Naive B cell (primary cell): Measurements from ENCODE around the gene PATJ. TPM values are rescaled to one million over a fixed set of nuclear protein-coding genes. Genes with fewer than 3 reads are reported as not detected.
A peak's percentile ranks its signal among the peaks of the same experiment; 100 is the strongest.
"Not testable (repeated sequence)": the region's sequence is repeated elsewhere in the genome, so short reads cannot be mapped to it uniquely, and the experiment has no call there.

Experiments used
- ATAC-seq, 2 donors: fragments of 150-1000 bp; cut with Tn5 transposase; 2 replicates each; pipeline ENCODE4 v1.10.0; 2021; ENCODE audit warnings: low read depth in 2 of 2, mild to moderate bottlenecking in 2 of 2, moderate library complexity in 2 of 2
- DNase-seq: peaks from one replicate; pipeline ENCODE4 v3.0.0; 2022
- H3K27ac Mint-ChIP-seq, 6 donors: one replicate each; pipeline ENCODE4 v1.8.0; 2020 to 2022; ENCODE audit warnings: mild to moderate bottlenecking in 6 of 6, mixed read lengths in 6 of 6, moderate library complexity in 5 of 6, inconsistent platforms in 2 of 6
- H3K27me3 Mint-ChIP-seq, 3 donors: one replicate each; pipeline ENCODE4 v1.8.0; 2021 to 2022; ENCODE audit warnings: mixed read lengths in 3 of 3, mild to moderate bottlenecking in 1 of 3
- H3K36me3 Mint-ChIP-seq, 2 donors: one replicate each; pipeline ENCODE4 v1.8.0; 2020 to 2022; ENCODE audit warnings: mixed read lengths in 2 of 2, inconsistent platforms in 1 of 2, mild to moderate bottlenecking in 1 of 2
- H3K4me1 Mint-ChIP-seq, 3 donors: one replicate each; pipeline ENCODE4 v1.8.0; 2020 to 2022; ENCODE audit warnings: mixed read lengths in 3 of 3, inconsistent platforms in 1 of 3, mild to moderate bottlenecking in 1 of 3, moderate library complexity in 1 of 3
- H3K4me3 Mint-ChIP-seq, 8 donors: one replicate each; pipeline ENCODE4 v1.8.0; 2020 to 2022; ENCODE audit warnings: mild to moderate bottlenecking in 8 of 8, mixed read lengths in 8 of 8, moderate library complexity in 8 of 8, inconsistent platforms in 2 of 8
- H3K9me3 Mint-ChIP-seq, 7 donors: one replicate each; pipeline ENCODE4 v1.8.0; 2020 to 2022; ENCODE audit warnings: mixed read lengths in 7 of 7, mild to moderate bottlenecking in 5 of 7, inconsistent platforms in 2 of 7, moderate library complexity in 1 of 7
- polyA plus RNA-seq, 6 donors: library from polyadenylated mRNA; unstranded; fragments of 300-500 nt; fragmentation: Illumina TruSeq; gene quantifications; one replicate each; pipeline ENCODE4 v1.2.3, GENCODE V29; 2021; ENCODE audit warnings: low read depth in 6 of 6

Gene PATJ
- polyA plus RNA-seq, 6 donors from 2014 or later: 5.5 to 18.9 (median 11.0) TPM

DNA sequence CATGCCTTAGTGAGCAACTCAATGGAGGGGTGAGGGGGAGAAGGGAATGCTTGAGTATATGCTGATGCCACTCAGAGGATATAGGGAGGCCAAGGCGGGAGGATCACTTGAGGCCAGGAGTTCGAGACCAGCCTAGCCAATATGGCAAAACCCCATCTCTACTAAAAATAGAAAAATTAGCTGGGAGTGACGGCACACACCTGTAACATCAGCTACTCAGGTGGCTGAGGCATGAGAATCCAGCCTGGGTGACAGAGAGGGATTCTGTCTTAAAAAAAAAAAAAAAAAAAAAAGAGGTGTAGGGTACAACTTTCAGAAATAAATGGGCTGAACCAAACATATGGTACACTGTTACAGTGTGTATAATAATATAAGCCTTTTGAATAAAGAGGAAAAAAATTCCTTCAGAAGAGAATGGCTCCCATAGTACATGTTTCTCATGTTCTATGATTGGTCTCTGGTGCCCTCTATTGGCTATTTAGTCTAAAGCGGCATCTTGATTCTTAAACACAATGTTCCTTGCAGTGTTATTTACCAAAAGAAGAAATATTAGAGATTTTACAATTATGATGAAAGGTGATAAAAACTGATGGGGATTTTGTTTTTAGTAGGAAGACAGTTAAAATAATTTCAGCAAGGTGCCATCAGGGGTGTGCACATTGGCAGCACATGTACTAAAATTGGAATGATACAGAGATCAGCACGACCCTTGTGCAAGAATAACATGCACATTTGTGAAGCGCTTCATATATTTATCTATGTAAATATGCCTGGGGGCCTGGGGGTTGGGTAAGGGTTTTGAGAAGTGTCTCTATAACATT, 109.8 kb downstream of the PATJ start:
- Mint-ChIP-seq H3K27me3 (no peaks in the 10 kb centered on the region), H3K4me1 (no peaks in the 10 kb centered on the region), H3K9me3 (no peaks in the 10 kb centered on the region), H3K36me3 (no peaks in the 10 kb centered on the region), H3K4me3 (no peak overlapping the region), H3K27ac (no peak overlapping the region)
- DNase-seq: peak; percentile 23
- no peak for ATAC-seq

DNA sequence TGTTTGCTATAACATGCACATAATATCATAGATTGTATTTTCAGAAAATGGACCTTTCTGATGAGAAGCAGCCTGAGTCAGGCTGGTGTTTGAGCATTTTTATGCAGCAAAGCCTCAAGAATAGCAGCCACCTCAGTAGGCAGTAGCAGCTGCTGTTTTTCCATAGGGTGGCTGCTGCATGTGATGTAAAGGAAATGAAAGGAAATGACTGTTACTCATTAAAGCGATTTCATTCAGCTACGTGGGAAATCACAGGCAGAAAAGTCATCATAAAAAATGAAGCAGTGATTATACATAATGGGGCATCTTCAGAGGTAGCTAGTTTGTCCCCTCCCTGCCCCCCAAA, 110.4 kb downstream of the PATJ start:
- no peak overlapping the region for H3K27ac Mint-ChIP-seq
- DNase-seq: no peak
- no peak for ATAC-seq
- H3K9me3 Mint-ChIP-seq: no peaks in the 10 kb centered on the region
- no peak overlapping the region for H3K4me3 Mint-ChIP-seq
- peaks cover 0 to 1% of the 10 kb centered on the region in 2 donors for H3K36me3 Mint-ChIP-seq
- no peaks in the 10 kb centered on the region for H3K27me3 Mint-ChIP-seq
- no peaks in the 10 kb centered on the region for H3K4me1 Mint-ChIP-seq

DNA sequence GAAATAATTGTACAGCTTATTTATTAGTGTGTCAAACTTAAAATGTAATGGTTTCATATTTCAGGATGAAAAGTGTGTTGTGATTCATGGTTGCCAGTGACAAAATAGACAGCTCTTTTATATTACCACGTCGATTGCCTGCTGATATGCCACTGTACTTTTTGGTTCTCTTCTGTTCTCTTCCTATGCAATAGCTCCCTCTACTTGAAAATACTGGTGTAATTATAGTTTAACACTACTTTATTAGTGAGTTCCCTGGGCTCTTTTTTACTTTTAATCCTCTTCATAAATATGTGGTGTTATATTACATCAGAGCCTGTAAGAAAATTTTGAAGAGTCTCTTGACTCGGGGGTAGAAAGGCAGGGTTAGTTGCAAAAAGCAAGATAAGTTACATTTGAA, 111.3 kb downstream of the PATJ start:
- ATAC-seq (no peak), DNase-seq (no peak)
- H3K4me3 Mint-ChIP-seq: no peak overlapping the region
- no peaks in the 10 kb centered on the region for H3K27me3 Mint-ChIP-seq
- no peaks in the 10 kb centered on the region for H3K4me1 Mint-ChIP-seq
- H3K9me3 Mint-ChIP-seq: no peaks in the 10 kb centered on the region
- peaks cover 0 to 11% of the 10 kb centered on the region in 2 donors for H3K36me3 Mint-ChIP-seq
- peak overlapping the region in 1 of 6 donors; percentile 52 for H3K27ac Mint-ChIP-seq

DNA sequence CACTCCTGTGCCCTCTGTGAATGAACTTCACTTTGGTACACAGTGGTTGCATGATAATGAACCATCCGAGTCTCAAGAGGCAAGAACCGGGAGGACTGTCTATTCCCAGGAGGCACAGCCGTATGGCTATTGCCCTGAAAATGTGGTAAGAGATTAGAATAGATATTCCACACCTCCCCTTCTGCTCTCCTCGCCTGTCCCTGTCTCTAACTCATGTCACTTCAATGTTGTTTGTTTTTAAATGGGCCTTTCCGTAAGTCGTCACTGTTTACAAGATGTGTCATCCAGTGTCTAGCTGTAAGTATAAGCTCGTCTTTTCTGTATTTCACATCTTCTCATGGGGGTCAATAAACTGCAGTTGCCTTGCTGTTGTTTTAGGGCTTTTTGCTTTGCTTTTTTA, 122.2 kb downstream of the PATJ start:
- peaks cover 15 to 54% of the 10 kb centered on the region in 2 donors for H3K36me3 Mint-ChIP-seq
- no peak overlapping the region for H3K27ac Mint-ChIP-seq

DNA sequence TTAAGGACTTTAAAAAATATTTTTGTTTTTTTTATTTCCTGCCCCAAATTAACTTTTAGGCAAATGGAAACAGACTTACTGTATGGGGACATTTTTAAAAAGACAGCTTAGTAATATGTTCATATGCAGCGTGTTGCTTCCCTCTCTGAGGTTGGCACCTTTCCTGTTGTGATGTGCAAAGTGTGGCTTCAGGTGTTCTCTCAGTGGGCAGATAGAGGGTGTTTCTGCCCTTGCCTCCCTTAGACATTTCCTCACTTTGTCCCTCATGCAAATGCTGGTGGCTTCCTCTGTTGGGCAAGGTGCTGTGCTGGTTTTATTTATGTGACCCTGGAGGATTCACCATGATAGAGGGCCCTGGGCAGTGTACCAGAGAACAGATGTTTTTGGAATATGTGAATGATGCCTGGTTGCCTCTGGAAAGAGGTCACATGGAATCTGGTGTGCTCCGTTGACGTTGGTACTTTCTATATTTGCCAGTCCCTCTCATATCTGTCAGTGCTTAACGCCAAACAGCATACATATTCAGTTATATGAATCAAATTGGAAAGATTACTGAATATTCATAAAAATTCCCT, 123.5 kb downstream of the PATJ start:
- Mint-ChIP-seq H3K9me3 (peaks cover 3 to 22% (median 16%) of the 10 kb centered on the region in 7 donors), H3K4me1 (peaks cover 0 to 3% (median 0%) of the 10 kb centered on the region in 3 donors), H3K36me3 (peaks cover 22 to 63% of the 10 kb centered on the region in 2 donors), H3K27ac (peak overlapping the region in 1 of 6 donors; percentile 82), H3K27me3 (no peaks in the 10 kb centered on the region), H3K4me3 (no peak overlapping the region)
- no peak for DNase-seq
- ATAC-seq: no peak

More for the DNA sequence above, 122.2 kb downstream of the PATJ start:
- no peak for DNase-seq
- Mint-ChIP-seq H3K4me1 (peaks cover 0 to 3% (median 0%) of the 10 kb centered on the region in 3 donors), H3K9me3 (peaks cover 0 to 9% (median 5%) of the 10 kb centered on the region in 7 donors), H3K4me3 (no peak overlapping the region), H3K27me3 (no peaks in the 10 kb centered on the region)
- no peak for ATAC-seq

DNA sequence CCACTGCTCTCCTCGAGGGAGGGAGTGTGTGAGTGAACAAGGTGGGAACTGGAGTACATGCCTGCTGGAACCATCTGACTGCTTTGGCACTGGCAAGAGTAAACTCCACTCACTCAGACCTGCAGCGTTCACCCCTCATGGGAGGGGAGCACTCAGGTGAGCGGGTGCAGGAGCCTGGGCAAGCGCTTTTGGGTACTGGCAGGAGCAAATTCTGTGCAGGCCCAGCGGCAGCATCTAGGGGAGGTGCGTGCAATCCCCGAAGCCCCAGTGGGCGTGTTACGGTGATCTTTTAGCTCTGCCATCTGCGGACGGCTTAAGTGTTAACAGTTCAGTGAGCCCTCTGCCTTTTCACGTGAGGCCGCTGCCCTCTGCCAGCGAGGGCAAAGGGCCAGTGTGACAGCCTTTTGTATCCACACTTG, 127.4 kb downstream of the PATJ start:
- no peak overlapping the region for H3K27ac Mint-ChIP-seq
- no peaks in the 10 kb centered on the region for H3K27me3 Mint-ChIP-seq
- H3K9me3 Mint-ChIP-seq: peaks cover 7 to 26% (median 16%) of the 10 kb centered on the region in 7 donors
- ATAC-seq: no peak
- peaks cover 0 to 3% (median 0%) of the 10 kb centered on the region in 3 donors for H3K4me1 Mint-ChIP-seq
- DNase-seq: no peak
- H3K36me3 Mint-ChIP-seq: peaks cover 41 to 48% of the 10 kb centered on the region in 2 donors
- no peak overlapping the region for H3K4me3 Mint-ChIP-seq

DNA sequence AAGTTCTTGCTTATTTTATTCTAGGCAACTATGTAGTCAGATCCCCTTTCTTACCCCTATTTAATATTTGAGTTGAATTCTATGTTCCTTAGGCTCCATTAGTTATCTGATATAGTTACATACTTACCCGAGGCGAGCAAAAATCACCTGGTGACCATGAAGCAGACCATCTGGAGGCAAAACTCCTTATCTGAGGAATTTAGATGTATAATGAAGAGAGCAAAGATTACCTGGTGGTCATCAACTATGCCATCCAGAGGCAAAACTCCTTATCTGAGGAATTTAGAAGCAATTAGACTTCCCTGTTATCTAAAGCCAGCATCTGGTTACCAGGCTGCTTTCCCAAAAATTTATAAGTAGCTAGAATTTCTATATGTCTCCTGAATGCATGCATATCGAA, 129.9 kb downstream of the PATJ start:
- Mint-ChIP-seq H3K27ac (no peak overlapping the region), H3K9me3 (peaks cover 7 to 26% (median 16%) of the 10 kb centered on the region in 7 donors)

DNA sequence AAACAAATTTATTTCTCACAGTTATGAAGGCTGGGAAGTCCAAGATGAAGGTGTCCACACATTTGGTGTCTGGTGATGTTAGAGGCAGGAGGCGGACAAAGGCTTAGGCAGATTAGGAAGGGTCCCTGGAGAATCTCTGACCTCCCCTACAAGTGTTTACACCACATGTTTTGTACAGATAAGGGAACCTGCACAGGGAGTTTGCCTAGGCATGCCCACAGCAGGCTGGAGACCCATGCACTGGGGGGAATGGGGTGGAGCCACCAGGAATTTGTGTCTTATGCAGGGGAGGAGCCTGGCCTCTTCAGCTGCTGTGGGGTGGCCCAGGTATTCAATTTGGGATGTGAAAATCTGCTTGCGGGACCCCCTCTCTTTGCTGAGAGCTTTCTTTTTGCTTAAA, 131.3 kb downstream of the PATJ start:
- H3K4me1 Mint-ChIP-seq: no peaks in the 10 kb centered on the region
- no peaks in the 10 kb centered on the region for H3K27me3 Mint-ChIP-seq
- H3K9me3 Mint-ChIP-seq: peaks cover 7 to 26% (median 16%) of the 10 kb centered on the region in 7 donors
- no peak overlapping the region for H3K4me3 Mint-ChIP-seq
- H3K36me3 Mint-ChIP-seq: peaks cover 38 to 51% of the 10 kb centered on the region in 2 donors
- no peak for ATAC-seq
- DNase-seq: no peak
- H3K27ac Mint-ChIP-seq: no peak overlapping the region

More for the DNA sequence above, 129.9 kb downstream of the PATJ start:
- ATAC-seq (no peak), DNase-seq (no peak)
- Mint-ChIP-seq H3K36me3 (peaks cover 42 to 53% of the 10 kb centered on the region in 2 donors), H3K4me3 (no peak overlapping the region), H3K4me1 (no peaks in the 10 kb centered on the region), H3K27me3 (no peaks in the 10 kb centered on the region)

DNA sequence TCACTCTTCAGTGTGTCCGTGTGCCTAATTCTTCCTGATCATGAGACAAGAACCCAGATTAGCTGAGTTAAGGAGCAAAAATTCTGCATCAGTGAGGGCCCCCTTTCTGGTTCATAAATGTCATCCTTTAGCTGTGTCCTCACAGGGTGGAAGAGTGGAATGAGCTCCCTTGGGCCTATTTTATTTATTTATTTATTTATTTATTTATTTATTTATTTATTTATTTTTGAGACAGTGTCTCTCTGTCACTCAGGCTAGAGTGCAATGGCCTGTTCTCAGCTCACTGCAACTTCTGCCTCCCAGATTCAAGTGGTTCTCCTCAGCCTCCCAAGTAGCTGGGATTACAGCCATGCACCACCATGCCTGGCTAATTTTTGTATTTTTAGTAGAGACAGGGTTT, 131.7 kb downstream of the PATJ start:
- no peaks in the 10 kb centered on the region for H3K4me1 Mint-ChIP-seq
- no peak for ATAC-seq
- no peak for DNase-seq
- H3K27me3 Mint-ChIP-seq: no peaks in the 10 kb centered on the region
- no peak overlapping the region for H3K4me3 Mint-ChIP-seq
- H3K27ac Mint-ChIP-seq: no peak overlapping the region
- H3K36me3 Mint-ChIP-seq: peaks cover 38 to 46% of the 10 kb centered on the region in 2 donors
- peaks cover 6 to 22% (median 14%) of the 10 kb centered on the region in 7 donors for H3K9me3 Mint-ChIP-seq

DNA sequence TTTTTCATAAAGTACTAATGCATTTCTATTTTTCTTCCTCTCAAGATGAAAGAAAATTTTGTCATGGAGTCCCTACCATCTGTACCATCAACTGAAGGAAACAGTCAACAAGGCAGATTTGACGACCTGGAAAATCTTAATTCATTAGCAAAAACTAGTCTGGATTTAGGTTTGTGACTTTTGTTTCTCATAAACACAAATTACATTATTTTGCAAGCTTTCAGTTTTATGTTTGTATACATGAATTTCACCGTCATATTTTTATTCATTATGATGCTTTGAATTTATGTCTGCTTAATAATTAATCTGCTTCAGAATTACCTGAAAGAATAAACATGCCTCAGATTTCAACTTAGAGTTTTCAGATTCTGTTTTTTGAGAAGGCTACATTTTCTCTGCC, 132.9 kb downstream of the PATJ start:
- Mint-ChIP-seq H3K4me1 (no peaks in the 10 kb centered on the region), H3K4me3 (no peak overlapping the region), H3K36me3 (peaks cover 42 to 43% of the 10 kb centered on the region in 2 donors), H3K27ac (no peak overlapping the region), H3K27me3 (no peaks in the 10 kb centered on the region), H3K9me3 (peaks cover 3 to 11% (median 5%) of the 10 kb centered on the region in 7 donors)
- DNase-seq: no peak
- no peak for ATAC-seq

DNA sequence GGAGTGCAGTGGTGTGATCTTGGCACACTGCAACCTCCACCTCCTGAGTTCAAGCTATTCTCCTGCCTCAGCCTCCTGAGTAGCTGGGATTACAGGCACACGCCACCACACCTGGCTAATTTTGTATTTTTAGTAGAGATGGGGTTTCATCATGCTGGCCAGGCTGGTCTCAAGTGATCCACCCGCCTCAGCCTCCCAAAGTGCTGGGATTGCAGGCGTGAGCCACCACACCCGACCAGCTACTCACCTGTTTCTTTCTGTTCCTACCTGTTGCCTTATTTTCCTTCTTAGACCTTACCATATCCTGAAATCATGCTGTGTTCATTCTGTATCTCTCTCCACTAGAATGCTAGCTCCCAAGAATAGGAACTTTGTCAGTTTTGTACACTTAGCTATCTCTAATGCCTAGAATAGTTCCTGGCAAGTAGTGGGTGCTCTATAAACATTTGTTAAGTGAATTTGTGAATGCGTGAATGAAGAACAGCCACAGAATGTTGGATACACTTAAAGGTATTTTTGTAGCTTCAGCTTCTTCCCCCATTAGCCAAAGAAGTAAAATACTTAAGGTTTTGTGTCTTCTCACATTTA, 137.7 kb downstream of the PATJ start:
- H3K36me3 Mint-ChIP-seq: peaks cover 35 to 55% of the 10 kb centered on the region in 2 donors
- not testable (repeated sequence) for H3K4me1 Mint-ChIP-seq, H3K27me3 Mint-ChIP-seq, DNase-seq, H3K9me3 Mint-ChIP-seq, ATAC-seq, H3K27ac Mint-ChIP-seq, H3K4me3 Mint-ChIP-seq

DNA sequence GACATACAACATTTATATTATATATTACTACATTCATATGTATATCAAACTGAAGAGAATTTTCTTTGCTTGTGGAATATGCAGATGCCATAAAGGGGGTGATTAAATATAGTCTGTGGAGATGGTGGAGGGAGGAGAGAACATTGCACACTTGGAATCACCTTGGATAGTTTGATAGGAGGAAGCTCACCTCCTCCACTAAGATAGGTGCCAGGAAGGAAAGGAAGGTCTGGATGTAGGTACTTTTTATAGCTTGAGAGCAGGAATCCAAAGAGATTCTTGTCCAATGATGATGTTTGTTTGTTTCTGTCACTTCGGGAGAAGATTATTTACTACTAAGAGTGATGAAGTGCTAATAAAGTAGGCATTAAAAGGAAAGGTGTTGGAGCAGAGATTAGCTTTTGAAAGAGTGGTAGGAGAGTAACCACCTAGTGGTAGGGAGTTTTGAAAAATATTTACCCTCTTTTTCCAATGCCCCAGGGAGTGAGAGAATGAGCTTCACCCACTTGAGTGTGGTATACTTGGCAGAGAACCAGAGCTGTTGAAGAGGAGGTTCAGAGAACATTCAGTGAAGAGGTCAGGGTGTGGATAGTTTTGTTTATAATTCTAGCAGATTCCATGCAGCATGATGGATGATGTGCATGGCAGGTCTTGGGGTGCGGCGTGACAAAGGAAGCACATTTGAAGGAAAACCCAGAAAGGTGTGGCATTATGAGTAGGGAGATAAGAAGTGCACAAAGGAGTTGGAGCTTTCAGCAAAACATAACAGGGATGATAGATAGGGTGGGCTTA, 145.0 kb downstream of the PATJ start:
- Mint-ChIP-seq H3K4me1 (no peaks in the 10 kb centered on the region), H3K4me3 (no peak overlapping the region), H3K36me3 (peaks cover 40 to 42% of the 10 kb centered on the region in 2 donors), H3K27me3 (no peaks in the 10 kb centered on the region), H3K9me3 (peaks cover 0 to 6% (median 5%) of the 10 kb centered on the region in 7 donors), H3K27ac (peak overlapping the region in 1 of 6 donors; percentile 9)
- ATAC-seq: no peak
- DNase-seq: no peak

DNA sequence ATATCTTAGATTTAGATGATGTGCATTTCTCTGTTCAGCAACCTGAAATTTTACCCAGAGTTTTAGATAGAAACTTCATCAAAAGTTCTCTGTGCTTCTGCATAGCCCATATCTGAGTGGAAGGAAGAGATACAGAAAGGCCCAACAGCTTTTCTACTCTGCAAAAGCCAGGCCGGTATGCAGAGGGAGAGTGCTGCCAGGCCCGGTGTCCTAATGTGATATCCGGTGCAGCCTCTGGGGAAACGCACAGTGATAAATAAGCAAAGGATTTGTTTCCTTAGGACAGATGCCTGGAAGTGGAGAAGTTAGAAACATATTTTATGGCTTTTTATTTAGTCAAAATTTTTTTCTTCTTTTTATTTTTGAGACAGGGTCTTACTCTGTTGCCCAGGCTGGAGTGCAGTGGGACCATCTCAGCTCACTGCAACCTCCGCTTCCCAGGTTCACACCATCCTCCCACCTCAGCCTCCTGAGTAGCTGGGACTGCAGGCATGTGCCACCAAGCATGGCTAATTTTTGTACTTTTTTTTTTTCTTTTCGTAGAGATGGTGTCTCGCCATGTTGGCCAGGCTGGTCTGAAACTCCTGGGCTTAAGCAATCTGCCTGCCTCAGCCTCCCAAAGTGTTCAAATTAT, 145.8 kb downstream of the PATJ start:
- H3K36me3 Mint-ChIP-seq: peaks cover 39 to 40% of the 10 kb centered on the region in 2 donors
- H3K9me3 Mint-ChIP-seq: peaks cover 0 to 6% (median 5%) of the 10 kb centered on the region in 7 donors
- DNase-seq: no peak
- H3K27ac Mint-ChIP-seq: no peak overlapping the region
- H3K4me3 Mint-ChIP-seq: no peak overlapping the region
- H3K27me3 Mint-ChIP-seq: no peaks in the 10 kb centered on the region
- ATAC-seq: no peak
- H3K4me1 Mint-ChIP-seq: no peaks in the 10 kb centered on the region
